C4-2B (cell line): ENCODE measurements around the gene FES.
"Not testable (repeated sequence)": the region's sequence is repeated elsewhere in the genome, so short reads cannot be mapped to it uniquely, and the experiment has no call there.

Experiments
- CTCF ChIP-seq: fragments of 450-650 bp; conservative IDR thresholded peaks from 2 replicates; pipeline ENCODE4 v1.5.1; 2017; ENCODE audit warnings: mild to moderate bottlenecking
- ZFX ChIP-seq: fragments of 450-650 bp; IDR thresholded peaks from 2 replicates; pipeline ENCODE4 v1.6.1; 2017

- not testable (repeated sequence) for TF ChIP-seq CTCF, ZFX
Measured at GRCh38 chr15:90874986-90875385, 9.3 kb upstream of the FES start.
